Stimulated activated CD8-positive, alpha-beta memory T cell treated with anti-CD3 and anti-CD28 coated beads, Interleukin-12 subunit alpha, Interleukin-12 subunit beta, amount 100 ng/mL, for 4 hours (primary cell): ENCODE results near the gene SLC19A1.

ENCODE experiments used
- DNase-seq: peaks from one replicate; pipeline ENCODE4 v3.0.0-alpha.2; 2020; ENCODE audit warnings: low read depth

SLC19A1 gene

GRCh38 chr21:45558044-45558721 is 15.9 kb upstream of the SLC19A1 start:
- DNase-seq: no peak

GRCh38 chr21:45557616-45558043 is 15.4 kb upstream of the SLC19A1 start:
- DNase-seq: no peak

- no peak for DNase-seq
These were observed 14.7 kb upstream of the SLC19A1 start for GRCh38 chr21:45556645-45557615.

GRCh38 chr21:45556302-45556644 is 14.0 kb upstream of the SLC19A1 start:
- DNase-seq: no peak

- peak; percentile 46 for DNase-seq
These were observed 13.5 kb upstream of the SLC19A1 start for GRCh38 chr21:45555557-45556301.

GRCh38 chr21:45555251-45555556 is 13.0 kb upstream of the SLC19A1 start:
- DNase-seq: no peak

- DNase-seq: peak; percentile 80
These were observed 12.4 kb upstream of the SLC19A1 start for GRCh38 chr21:45554477-45555175.

- DNase-seq: no peak
These were observed 10.6 kb upstream of the SLC19A1 start for GRCh38 chr21:45552696-45553391.

- DNase-seq: no peak
These were observed 9.8 kb upstream of the SLC19A1 start for GRCh38 chr21:45551783-45552695.

- no peak for DNase-seq
These were observed 9.1 kb upstream of the SLC19A1 start for GRCh38 chr21:45551316-45551715.

GRCh38 chr21:45550522-45551210 is 8.4 kb upstream of the SLC19A1 start:
- no peak for DNase-seq

GRCh38 chr21:45549626-45550463 is 7.6 kb upstream of the SLC19A1 start:
- DNase-seq: no peak

GRCh38 chr21:45548711-45549491 is 6.7 kb upstream of the SLC19A1 start:
- DNase-seq: no peak

- DNase-seq: no peak
These were observed 5.3 kb upstream of the SLC19A1 start for GRCh38 chr21:45547545-45547900.

GRCh38 chr21:45546636-45547544 is 4.7 kb upstream of the SLC19A1 start:
- no peak for DNase-seq

GRCh38 chr21:45545691-45546531 is 3.7 kb upstream of the SLC19A1 start:
- DNase-seq: no peak
